Trophoblast cell (in vitro differentiated cells and primary cell): ENCODE measurements around the gene SEPSECS.

Experiments
- DNase-seq, 2 donors: peaks; one replicate each; pipeline ENCODE4 v3.0.0-alpha.2; 2016
- H2AFZ ChIP-seq: 2 replicates; pipeline ENCODE4 v1.6.1; 2013; ENCODE audit warnings: low read length, moderate library complexity, mild to moderate bottlenecking; ENCODE audit not compliant: insufficient read depth, poor library complexity
- H2AK5ac ChIP-seq: 2 replicates; pipeline ENCODE4 v1.6.1; 2013; ENCODE audit warnings: mild to moderate bottlenecking, low read length
- H2BK120ac ChIP-seq: 2 replicates; pipeline ENCODE4 v1.6.1; 2013; ENCODE audit warnings: low read length, mild to moderate bottlenecking, moderate library complexity; ENCODE audit not compliant: insufficient read depth, poor library complexity
- H2BK12ac ChIP-seq: 2 replicates; pipeline ENCODE4 v1.6.1; 2013; ENCODE audit warnings: mild to moderate bottlenecking, low read length, moderate library complexity
- H2BK5ac ChIP-seq: 2 replicates; pipeline ENCODE4 v1.6.1; 2013; ENCODE audit warnings: low read length, low read depth, moderate library complexity, mild to moderate bottlenecking; ENCODE audit not compliant: poor library complexity
- H3K14ac ChIP-seq: 2 replicates; pipeline ENCODE4 v1.6.1; 2013; ENCODE audit warnings: mild to moderate bottlenecking, low read length
- H3K18ac ChIP-seq: 2 replicates; pipeline ENCODE4 v1.6.1; 2013; ENCODE audit warnings: mild to moderate bottlenecking, low read length
- H3K23ac ChIP-seq: 2 replicates; pipeline ENCODE4 v1.6.1; 2013; ENCODE audit warnings: low read length
- H3K27ac ChIP-seq: 2 replicates; pipeline ENCODE4 v1.5.1; 2013; ENCODE audit warnings: low read depth, mild to moderate bottlenecking, inconsistent platforms, low read length, moderate library complexity
- H3K27me3 ChIP-seq: 2 replicates; pipeline ENCODE4 v1.6.1; 2013; ENCODE audit warnings: inconsistent platforms, mild to moderate bottlenecking, low read length, moderate library complexity; ENCODE audit not compliant: insufficient read depth
- H3K36me3 ChIP-seq, 2 experiments: 1 replicate in 1 of 2; 2 replicates in 1 of 2; pipeline ENCODE4 v1.6.1; 2013; ENCODE audit warnings: low read length in 2 of 2, mild to moderate bottlenecking in 2 of 2, moderate library complexity in 1 of 2; ENCODE audit not compliant: insufficient read depth in 2 of 2, control insufficient read depth in 1 of 2
- H3K4ac ChIP-seq: 2 replicates; pipeline ENCODE4 v1.6.1; 2013; ENCODE audit warnings: low read depth, mild to moderate bottlenecking, low read length, moderate library complexity
- H3K4me1 ChIP-seq, 2 experiments: 1 replicate in 1 of 2; 2 replicates in 1 of 2; pipeline ENCODE4 v1.6.1; 2013; ENCODE audit warnings: low read length in 2 of 2, mild to moderate bottlenecking in 2 of 2, moderate library complexity in 1 of 2; ENCODE audit not compliant: insufficient read depth in 2 of 2, control insufficient read depth in 1 of 2
- H3K4me2 ChIP-seq: 2 replicates; pipeline ENCODE4 v1.6.1; 2013; ENCODE audit warnings: inconsistent platforms, mild to moderate bottlenecking, low read length, moderate library complexity
- H3K4me3 ChIP-seq: 2 replicates; pipeline ENCODE4 v1.5.1; 2013; ENCODE audit warnings: mild to moderate bottlenecking, low read depth, low read length, inconsistent platforms
- H3K79me1 ChIP-seq: one replicate; pipeline ENCODE4 v1.6.1; 2013; ENCODE audit warnings: low read length
- H3K79me2 ChIP-seq: 2 replicates; pipeline ENCODE4 v1.6.1; 2013; ENCODE audit warnings: low read length, mild to moderate bottlenecking; ENCODE audit not compliant: control insufficient read depth, insufficient read depth, poor library complexity
- H3K9ac ChIP-seq: 2 replicates; pipeline ENCODE4 v1.6.1; 2013; ENCODE audit warnings: mild to moderate bottlenecking, low read length
- H3K9me3 ChIP-seq: 2 replicates; pipeline ENCODE4 v1.6.1; 2013; ENCODE audit warnings: low read depth, mild to moderate bottlenecking, control low read depth, inconsistent platforms, low read length; ENCODE audit not compliant: insufficient read depth
- H4K12ac ChIP-seq: 2 replicates; pipeline ENCODE4 v1.6.1; 2013; ENCODE audit warnings: low read depth, mild to moderate bottlenecking, low read length, moderate library complexity
- H4K8ac ChIP-seq: 2 replicates; pipeline ENCODE4 v1.6.1; 2013; ENCODE audit warnings: low read depth, mild to moderate bottlenecking, low read length, moderate library complexity
- H4K91ac ChIP-seq: one replicate; pipeline ENCODE4 v1.6.1; 2013; ENCODE audit warnings: low read depth, mild to moderate bottlenecking, low read length, moderate library complexity
- WGBS: extraction: QIAGEN DNeasy Blood & Tissue Kit; methylation state at CpG from one replicate; pipeline ENCODE4 v1.1.7; 2013; ENCODE audit warnings: missing lambda C conversion rate; ENCODE audit not compliant: insufficient read length, insufficient coverage; ENCODE audit errors: extremely low coverage; 5-methylcytosine and 5-hydroxymethylcytosine counted together

The SEPSECS gene

GRCh38 chr4:25162566-25162965 is 2.3 kb upstream of the SEPSECS start:
- Histone ChIP-seq H3K4me2 (no peak overlapping the region), H3K4me3 (no peak overlapping the region), H2BK120ac (no peak overlapping the region)

GRCh38 chr4:25161593-25161950 is 1.3 kb upstream of the SEPSECS start:
- Histone ChIP-seq H3K23ac (no peak overlapping the region), H2BK5ac (peak overlapping the region; percentile 57), H3K4me3 (no peak overlapping the region), H2BK12ac (no peak overlapping the region), H4K12ac (peak overlapping the region; percentile 18), H2BK120ac (peak overlapping the region; percentile 81), H3K79me2 (peaks cover 2% of the 10 kb centered on the region), H3K36me3 (no peaks in the 10 kb centered on the region), H3K14ac (no peak overlapping the region), H2AK5ac (no peak overlapping the region), H3K27me3 (no peaks in the 10 kb centered on the region), H2AFZ (peak overlapping the region; percentile 20), H3K27ac (peak overlapping the region; percentile 89), H3K4me2 (peak overlapping the region; percentile 66), H3K79me1 (peaks cover 18% of the 10 kb centered on the region), H3K9me3 (no peaks in the 10 kb centered on the region), H3K4ac (no peak overlapping the region), H3K9ac (peak overlapping the region; percentile 44), H4K8ac (peak overlapping the region; percentile 61), H3K4me1 (peaks cover 3 to 11% of the 10 kb centered on the region in 2 experiments), H3K18ac (no peak overlapping the region), H4K91ac (peak overlapping the region; percentile 74)
- DNase-seq, result peak; percentile 72 to 80
- no CpG with 5 or more reads among the region's 2 CpGs for WGBS

More at GRCh38 chr4:25162566-25162965, 2.3 kb upstream of the SEPSECS start:
- Histone ChIP-seq H3K9me3 (no peaks in the 10 kb centered on the region), H3K14ac (no peak overlapping the region), H3K27me3 (no peaks in the 10 kb centered on the region), H3K79me1 (peaks cover 18% of the 10 kb centered on the region), H4K91ac (no peak overlapping the region), H3K36me3 (no peaks in the 10 kb centered on the region), H3K9ac (no peak overlapping the region), H2BK12ac (no peak overlapping the region), H2AFZ (no peak overlapping the region), H3K18ac (no peak overlapping the region), H3K4ac (no peak overlapping the region), H3K4me1 (peaks cover 3 to 11% of the 10 kb centered on the region in 2 experiments), H2AK5ac (no peak overlapping the region), H2BK5ac (no peak overlapping the region), H3K23ac (no peak overlapping the region), H4K12ac (no peak overlapping the region), H3K79me2 (peaks cover 2% of the 10 kb centered on the region), H4K8ac (no peak overlapping the region), H3K27ac (no peak overlapping the region)
- peak in 1 of 2 donors; percentile 62 for DNase-seq
- no CpG with 5 or more reads among the region's 1 CpG for WGBS

GRCh38 chr4:25160714-25161592 is 704 bp upstream of the SEPSECS start:
- Histone ChIP-seq H3K23ac (peak overlapping the region; percentile 89), H3K4me3 (peak overlapping the region; percentile 60), H3K4ac (no peak overlapping the region), H2AK5ac (no peak overlapping the region), H3K79me1 (peaks cover 18% of the 10 kb centered on the region), H3K4me1 (peaks cover 3 to 11% of the 10 kb centered on the region in 2 experiments), H3K79me2 (peaks cover 2% of the 10 kb centered on the region), H4K12ac (peak overlapping the region; percentile 18), H4K91ac (peak overlapping the region; percentile 42), H2AFZ (peak overlapping the region; percentile 56), H2BK120ac (peak overlapping the region; percentile 81), H3K4me2 (peak overlapping the region; percentile 66), H3K27me3 (no peaks in the 10 kb centered on the region), H4K8ac (peak overlapping the region; percentile 61), H2BK12ac (no peak overlapping the region), H3K27ac (peak overlapping the region; percentile 89), H2BK5ac (peak overlapping the region; percentile 85), H3K14ac (peak overlapping the region; percentile 33), H3K9ac (peak overlapping the region; percentile 54), H3K18ac (no peak overlapping the region), H3K9me3 (no peaks in the 10 kb centered on the region), H3K36me3 (no peaks in the 10 kb centered on the region)
- 100% methylated on average over 2 of the region's 16 CpGs for WGBS
- peak; percentile 32 to 85 for DNase-seq

GRCh38 chr4:25158817-25159216 is 1.4 kb downstream of the SEPSECS start:
- WGBS, result no CpG with 5 or more reads among the region's 7 CpGs
- H3K79me2 ChIP-seq, result peaks cover 2% of the 10 kb centered on the region

More at GRCh38 chr4:25158817-25159216, 1.4 kb downstream of the SEPSECS start:
- Histone ChIP-seq H2AFZ (no peak overlapping the region), H3K36me3 (no peaks in the 10 kb centered on the region), H3K4me1 (peaks cover 3 to 11% of the 10 kb centered on the region in 2 experiments), H2BK5ac (no peak overlapping the region), H3K4me3 (no peak overlapping the region), H2BK120ac (no peak overlapping the region), H4K91ac (no peak overlapping the region), H4K8ac (no peak overlapping the region), H2AK5ac (no peak overlapping the region), H3K79me1 (peaks cover 18% of the 10 kb centered on the region), H3K4ac (no peak overlapping the region), H4K12ac (no peak overlapping the region), H2BK12ac (no peak overlapping the region), H3K4me2 (no peak overlapping the region), H3K27ac (no peak overlapping the region), H3K9me3 (no peaks in the 10 kb centered on the region), H3K9ac (no peak overlapping the region), H3K18ac (no peak overlapping the region), H3K23ac (no peak overlapping the region), H3K27me3 (no peaks in the 10 kb centered on the region), H3K14ac (no peak overlapping the region)
- DNase-seq, result no peak
